Esophagus squamous epithelium (tissue), 4 donors: Measurements from ENCODE around the gene ARAP1.

Source experiments
- CTCF ChIP-seq, 6 experiments: fragments of 450-650 bp in 4 of 6; fragments of 200-600 bp in 2 of 6; sonication (generic) in 2 of 6; IDR thresholded peaks; one replicate each; pipeline ENCODE4 v1.5.1; 2016 to 2019; ENCODE audit warnings: antibody characterized with exemption in 6 of 6, mild to moderate bottlenecking in 4 of 6, moderate library complexity in 4 of 6
- POLR2A ChIP-seq, 4 donors: fragments of 450-650 bp; IDR thresholded peaks; one replicate each; pipeline ENCODE4 v1.6.1; 2017; ENCODE audit warnings: antibody characterized with exemption in 4 of 4, mild to moderate bottlenecking in 4 of 4, moderate library complexity in 3 of 4

GRCh38 chr11:72639502-72640375 lies 112.5 kb downstream of the ARAP1 start:
- TF ChIP-seq CTCF (IDR thresholded peaks at IDR 0.05) (no peak), POLR2A (IDR thresholded peaks at IDR 0.05) (no peak)
